Right lobe of liver (tissue), 6 donors: ENCODE measurements around the gene CASP1. TPM values are rescaled to one million over a fixed set of nuclear protein-coding genes. Genes with fewer than 3 reads are reported as not detected.

Experiments
- ATAC-seq, 4 donors: fragments of 200-7000 bp; cut with Tn5 transposase; one replicate each; pipeline ENCODE4 v1.9.1; 2020; ENCODE audit warnings: mild to moderate bottlenecking in 4 of 4, moderate library complexity in 4 of 4
- DNase-seq, 3 donors: peaks; one replicate each; pipeline ENCODE4 v3.0.0-alpha.2; 2020
- H3K27ac ChIP-seq, 3 donors: fragments of 200-600 bp; one replicate each; pipeline ENCODE4 v1.8.0; 2022
- H3K27me3 ChIP-seq, 2 donors: fragments of 200-600 bp; one replicate each; pipeline ENCODE4 v1.8.0; 2022
- H3K36me3 ChIP-seq, 4 donors: fragments of 200-600 bp; sonication (generic) in 1 of 4; one replicate each; pipeline versions ENCODE4 v1.5.1 to v1.8.0; 2017 to 2022; ENCODE audit warnings: control low read depth in 1 of 4
- H3K4me1 ChIP-seq, 4 donors: fragments of 200-600 bp; sonication (generic) in 1 of 4; one replicate each; pipeline versions ENCODE4 v1.5.1 to v1.8.0; 2017 to 2022; ENCODE audit warnings: control low read depth in 1 of 4
- H3K4me3 ChIP-seq, 3 donors: fragments of 200-600 bp; one replicate each; pipeline ENCODE4 v1.8.0; 2022
- H3K9me3 ChIP-seq, 4 donors: fragments of 200-600 bp; sonication (generic) in 1 of 4; one replicate each; pipeline versions ENCODE4 v1.5.1 to v1.8.0; 2017 to 2022; ENCODE audit warnings: control low read depth in 1 of 4
- CTCF ChIP-seq, 4 donors: fragments of 200-600 bp in 3 of 4; fragments of 450-650 bp in 1 of 4; IDR thresholded peaks; one replicate each; pipeline versions ENCODE4 v1.5.1 to v1.8.0; 2016 to 2022; ENCODE audit warnings: antibody characterized with exemption in 4 of 4, mild to moderate bottlenecking in 2 of 4
- POLR2A ChIP-seq: fragments of 450-650 bp; IDR thresholded peaks from one replicate; pipeline ENCODE4 v1.6.1; 2017; ENCODE audit warnings: antibody characterized with exemption, mild to moderate bottlenecking
- WGBS: methylation state at CpG from one replicate; pipeline ENCODE4 v1.1.6; 2018; ENCODE audit warnings: low coverage, low lambda C conversion rate; ENCODE audit not compliant: insufficient coverage; ENCODE audit errors: missing lambda C conversion rate; 5-methylcytosine and 5-hydroxymethylcytosine counted together
- intact Hi-C, 2 donors: fragments of 100-400 bp; cut with DNase I; formaldehyde crosslinking; loops; one replicate each; pipeline versions ENCODE4 v1.11.2 to v1.14.1; 2022
- total RNA-seq, 6 experiments: library from RNA; depleted of rRNA in 2 of 6; stranded (reverse); fragments of >200 nt in 2 of 6; fragmentation: NEBNext Ultra II Directional in 3 of 6; extraction: Animal tissue kit (Norgen Biotek cat#: 25700) in 3 of 6; gene quantifications; one replicate each; pipeline versions ENCODE4 v1.1.0 to v1.2.4, GENCODE V29; 2016 to 2023
- donor health status: DM: no; HTN: yes; CAD: no.
- donor health status: DM: no; HTN: no; CAD: no.
- donor health status: DM: no; HTN: no; CAD: no.
- donor health status: DM: no; HTN: yes; CAD: no.
- donor health status: DM: no; HTN: yes; CAD: no.

The CASP1 gene
- total RNA-seq, 6 experiments from 2014 or later = 3.7 to 19.2 (median 6.5) TPM

GRCh38 chr11:105007463-105007862, 27.5 kb downstream of the CASP1 start:
- Histone ChIP-seq H3K9me3 (no peaks in the 10 kb centered on the region), H3K4me3 (no peak overlapping the region), H3K36me3 (no peaks in the 10 kb centered on the region), H3K27ac (no peak overlapping the region), H3K27me3 (no peaks in the 10 kb centered on the region), H3K4me1 (peaks cover 0 to 4% (median 0%) of the 10 kb centered on the region in 4 donors)
- ATAC-seq = no peak
- no peak for DNase-seq
- TF ChIP-seq CTCF (IDR thresholded peaks at IDR 0.05) (no peak), POLR2A (no peak)
- intact Hi-C loops = no loop called here

- intact Hi-C loops = no loop called here
- Histone ChIP-seq H3K27me3 (no peaks in the 10 kb centered on the region), H3K36me3 (no peaks in the 10 kb centered on the region), H3K4me3 (no peak overlapping the region), H3K27ac (no peak overlapping the region), H3K4me1 (peaks cover 0 to 4% (median 0%) of the 10 kb centered on the region in 4 donors), H3K9me3 (no peaks in the 10 kb centered on the region)
- DNase-seq (no peak), ATAC-seq (no peak)
- TF ChIP-seq CTCF (IDR thresholded peaks at IDR 0.05) = no peak
- TF ChIP-seq POLR2A = no peak
- 62% methylated on average over 2 of the region's 3 CpGs for WGBS
Measured at GRCh38 chr11:105005451-105005845, 29.5 kb downstream of the CASP1 start.

GRCh38 chr11:105004021-105004420, 30.9 kb downstream of the CASP1 start:
- TF ChIP-seq POLR2A = no peak
- H3K36me3 ChIP-seq = no peaks in the 10 kb centered on the region
- peaks cover 0 to 4% (median 0%) of the 10 kb centered on the region in 4 donors for H3K4me1 ChIP-seq
- no peaks in the 10 kb centered on the region for H3K9me3 ChIP-seq
- DNase-seq (no peak), ATAC-seq (peak in 3 of 4 donors; percentile 50 to 80 (median 52))
- intact Hi-C loops = no loop called here
- WGBS = 28% methylated on average over 3 of the region's 3 CpGs
- no peaks in the 10 kb centered on the region for H3K27me3 ChIP-seq
- no peak overlapping the region for H3K4me3 ChIP-seq
- no peak overlapping the region for H3K27ac ChIP-seq

- no peaks in the 10 kb centered on the region for H3K27me3 ChIP-seq
- intact Hi-C loops = no loop called here
- H3K36me3 ChIP-seq = no peaks in the 10 kb centered on the region
- H3K9me3 ChIP-seq = no peaks in the 10 kb centered on the region
- peaks cover 0 to 4% (median 0%) of the 10 kb centered on the region in 4 donors for H3K4me1 ChIP-seq
- ATAC-seq (no peak), DNase-seq (no peak)
- H3K27ac ChIP-seq = no peak overlapping the region
- WGBS = 43% methylated on average over 2 of the region's 2 CpGs
- no peak overlapping the region for H3K4me3 ChIP-seq
- TF ChIP-seq CTCF (IDR thresholded peaks at IDR 0.05) = no peak
- TF ChIP-seq POLR2A = no peak
Measured at GRCh38 chr11:105003151-105003550, 31.8 kb downstream of the CASP1 start.

GRCh38 chr11:105000797-105001196, 34.1 kb downstream of the CASP1 start:
- no peak overlapping the region for H3K27ac ChIP-seq
- 65% methylated on average over 7 of the region's 7 CpGs for WGBS
- no peaks in the 10 kb centered on the region for H3K9me3 ChIP-seq
- DNase-seq (no peak), ATAC-seq (peak; percentile 55 to 86 (median 76))
- H3K4me3 ChIP-seq = no peak overlapping the region
- intact Hi-C loops = no loop called here
- peaks cover 0 to 4% (median 0%) of the 10 kb centered on the region in 4 donors for H3K4me1 ChIP-seq
- no peaks in the 10 kb centered on the region for H3K27me3 ChIP-seq
- H3K36me3 ChIP-seq = no peaks in the 10 kb centered on the region
- TF ChIP-seq POLR2A = no peak
- peak; percentile 36 to 77 (median 50) for TF ChIP-seq CTCF (IDR thresholded peaks at IDR 0.05)
